Activated effector memory CD4-positive, alpha-beta T cell treated with anti-CD3 and anti-CD28 coated beads, Interleukin-2, amount 50 U/mL, for 16 hours (primary cell): ENCODE measurements around the gene CRYBG2.

Experiments used
- DNase-seq: peaks from one replicate; pipeline ENCODE4 v3.0.0-alpha.2; 2020

CRYBG2 gene

GRCh38 chr1:26290122-26290881, 63.6 kb downstream of the CRYBG2 start:
- no peak for DNase-seq

GRCh38 chr1:26289158-26290059, 64.5 kb downstream of the CRYBG2 start:
- DNase-seq, result peak; percentile 72

- DNase-seq, result peak; percentile 88
Measured at GRCh38 chr1:26288311-26288941, 65.5 kb downstream of the CRYBG2 start.

- no peak for DNase-seq
Measured at GRCh38 chr1:26287811-26288210, 66.1 kb downstream of the CRYBG2 start.

- peak; percentile 85 for DNase-seq
Measured at GRCh38 chr1:26287033-26287711, 66.8 kb downstream of the CRYBG2 start.

GRCh38 chr1:26286064-26286416, 67.9 kb downstream of the CRYBG2 start:
- no peak for DNase-seq

- DNase-seq, result peak; percentile 81
Measured at GRCh38 chr1:26285366-26286063, 68.4 kb downstream of the CRYBG2 start.

- peak; percentile 98 for DNase-seq
Measured at GRCh38 chr1:26284597-26285347, 69.2 kb downstream of the CRYBG2 start.

GRCh38 chr1:26283871-26284596, 69.9 kb downstream of the CRYBG2 start:
- peak; percentile 71 for DNase-seq

GRCh38 chr1:26283279-26283853, 70.6 kb downstream of the CRYBG2 start:
- no peak for DNase-seq

- no peak for DNase-seq
Measured at GRCh38 chr1:26282401-26282918, 71.5 kb downstream of the CRYBG2 start.

- no peak for DNase-seq
Measured at GRCh38 chr1:26281971-26282370, 72.0 kb downstream of the CRYBG2 start.

GRCh38 chr1:26281091-26281958, 72.6 kb downstream of the CRYBG2 start:
- DNase-seq, result peak; percentile 64

- DNase-seq, result no peak
Measured at GRCh38 chr1:26280333-26281042, 73.4 kb downstream of the CRYBG2 start.

GRCh38 chr1:26279456-26280332, 74.2 kb downstream of the CRYBG2 start, which contains the start of gene SH3BGRL3:
Gene SH3BGRL3 (plus strand): TSS chr1:26280086. CDS start chr1:26280156, 70 bp downstream.
- DNase-seq, result peak; percentile 94

GRCh38 chr1:26278724-26279455, 75.0 kb downstream of the CRYBG2 start:
- DNase-seq, result peak; percentile 80

- no peak for DNase-seq
Measured at GRCh38 chr1:26278303-26278702, 75.6 kb downstream of the CRYBG2 start.
